ENCODE results near the gene TRMO. TPM values are rescaled to one million over a fixed set of nuclear protein-coding genes. Genes with fewer than 3 reads are reported as not detected.

Gene TRMO
- total and polyA plus RNA-seq, 2 donors (not counting 1 experiment from before 2014, with no cell fraction given), result 12.9 to 15.8 TPM

- Histone ChIP-seq H3K27ac (ENCODE audit: insufficient read depth, low read length) (no peak overlapping the region), H3K4me3 (replicated peaks in 1 of 4; ENCODE audit: control extremely low read depth in 1 of 4, insufficient read depth in 1 of 4, low read depth in 3 of 4, low read length in 4 of 4) (no peak overlapping the region), H3K4me2 (ENCODE audit: extremely low read depth, insufficient read depth, low read length) (no peak overlapping the region), H3K36me3 (ENCODE audit: control insufficient read depth, insufficient read depth, low read length) (no peaks in the 10 kb centered on the region), H2AFZ (ENCODE audit: low read length) (no peak overlapping the region), H3K79me2 (ENCODE audit: control insufficient read depth, insufficient read depth, low read length) (no peaks in the 10 kb centered on the region), H3K9ac (ENCODE audit: insufficient read depth, low read length) (no peak overlapping the region), H3K9me3 (ENCODE audit: control insufficient read depth, insufficient read depth, low read depth, low read length) (no peaks in the 10 kb centered on the region), H4K20me1 (ENCODE audit: control insufficient read depth, extremely low read depth, insufficient read depth, low read length) (no peaks in the 10 kb centered on the region), H3K27me3 (ENCODE audit: control insufficient read depth, insufficient read depth, low read length) (no peaks in the 10 kb centered on the region), H3K4me1 (ENCODE audit: control insufficient read depth, extremely low read depth, insufficient read depth, low read length) (no peaks in the 10 kb centered on the region)
- DNase-seq (ENCODE audit: low read depth in 2 of 2), result no peak
- TF ChIP-seq EZH2 (IDR thresholded peaks at IDR 0.05; ENCODE audit: low read length, missing control alignments), result no peak
- no peak for TF ChIP-seq CTCF (conservative IDR thresholded peaks at IDR 0.05 in 1 of 2, IDR thresholded peaks at IDR 0.05 in 1 of 2; ENCODE audit: low read depth in 1 of 2, low read length in 2 of 2)
These were observed 14.7 kb downstream of the TRMO start for GRCh38 chr9:97907632-97908031.

- H2AFZ ChIP-seq (ENCODE audit: low read length), result no peak overlapping the region
- H3K9me3 ChIP-seq (ENCODE audit: control insufficient read depth, insufficient read depth, low read depth, low read length), result no peaks in the 10 kb centered on the region
- H3K27ac ChIP-seq (ENCODE audit: insufficient read depth, low read length), result no peak overlapping the region
- no peak for DNase-seq (ENCODE audit: low read depth in 2 of 2)
- TF ChIP-seq EZH2 (IDR thresholded peaks at IDR 0.05; ENCODE audit: low read length, missing control alignments) (no peak), CTCF (conservative IDR thresholded peaks at IDR 0.05 in 1 of 2, IDR thresholded peaks at IDR 0.05 in 1 of 2; ENCODE audit: low read depth in 1 of 2, low read length in 2 of 2) (no peak)
- H3K4me2 ChIP-seq (ENCODE audit: extremely low read depth, insufficient read depth, low read length), result no peak overlapping the region
- H3K27me3 ChIP-seq (ENCODE audit: control insufficient read depth, insufficient read depth, low read length), result no peaks in the 10 kb centered on the region
- no peaks in the 10 kb centered on the region for H3K4me1 ChIP-seq (ENCODE audit: control insufficient read depth, extremely low read depth, insufficient read depth, low read length)
- no peaks in the 10 kb centered on the region for H3K36me3 ChIP-seq (ENCODE audit: control insufficient read depth, insufficient read depth, low read length)
- no peaks in the 10 kb centered on the region for H4K20me1 ChIP-seq (ENCODE audit: control insufficient read depth, extremely low read depth, insufficient read depth, low read length)
- H3K79me2 ChIP-seq (ENCODE audit: control insufficient read depth, insufficient read depth, low read length), result no peaks in the 10 kb centered on the region
- no peak overlapping the region for H3K9ac ChIP-seq (ENCODE audit: insufficient read depth, low read length)
- no peak overlapping the region for H3K4me3 ChIP-seq (replicated peaks in 1 of 4; ENCODE audit: control extremely low read depth in 1 of 4, insufficient read depth in 1 of 4, low read depth in 3 of 4, low read length in 4 of 4)
These were observed 15.3 kb downstream of the TRMO start for GRCh38 chr9:97907046-97907445.

- peak in 1 of 2 donors; percentile 3 for DNase-seq (ENCODE audit: low read depth in 2 of 2)
- no peaks in the 10 kb centered on the region for H3K9me3 ChIP-seq (ENCODE audit: control insufficient read depth, insufficient read depth, low read depth, low read length)
- H3K27ac ChIP-seq (ENCODE audit: insufficient read depth, low read length), result no peak overlapping the region
These were observed 16.0 kb downstream of the TRMO start for GRCh38 chr9:97906236-97906831.

More at GRCh38 chr9:97906236-97906831, 16.0 kb downstream of the TRMO start:
- Histone ChIP-seq H3K9ac (ENCODE audit: insufficient read depth, low read length) (no peak overlapping the region), H2AFZ (ENCODE audit: low read length) (no peak overlapping the region), H4K20me1 (ENCODE audit: control insufficient read depth, extremely low read depth, insufficient read depth, low read length) (no peaks in the 10 kb centered on the region), H3K79me2 (ENCODE audit: control insufficient read depth, insufficient read depth, low read length) (no peaks in the 10 kb centered on the region), H3K36me3 (ENCODE audit: control insufficient read depth, insufficient read depth, low read length) (no peaks in the 10 kb centered on the region), H3K4me2 (ENCODE audit: extremely low read depth, insufficient read depth, low read length) (no peak overlapping the region), H3K4me3 (replicated peaks in 1 of 4; ENCODE audit: control extremely low read depth in 1 of 4, insufficient read depth in 1 of 4, low read depth in 3 of 4, low read length in 4 of 4) (no peak overlapping the region), H3K27me3 (ENCODE audit: control insufficient read depth, insufficient read depth, low read length) (no peaks in the 10 kb centered on the region), H3K4me1 (ENCODE audit: control insufficient read depth, extremely low read depth, insufficient read depth, low read length) (no peaks in the 10 kb centered on the region)
- TF ChIP-seq EZH2 (IDR thresholded peaks at IDR 0.05; ENCODE audit: low read length, missing control alignments) (no peak), CTCF (conservative IDR thresholded peaks at IDR 0.05 in 1 of 2, IDR thresholded peaks at IDR 0.05 in 1 of 2; ENCODE audit: low read depth in 1 of 2, low read length in 2 of 2) (no peak)
